ENCODE measurements around the gene LAMP1.

LAMP1 gene

DNA sequence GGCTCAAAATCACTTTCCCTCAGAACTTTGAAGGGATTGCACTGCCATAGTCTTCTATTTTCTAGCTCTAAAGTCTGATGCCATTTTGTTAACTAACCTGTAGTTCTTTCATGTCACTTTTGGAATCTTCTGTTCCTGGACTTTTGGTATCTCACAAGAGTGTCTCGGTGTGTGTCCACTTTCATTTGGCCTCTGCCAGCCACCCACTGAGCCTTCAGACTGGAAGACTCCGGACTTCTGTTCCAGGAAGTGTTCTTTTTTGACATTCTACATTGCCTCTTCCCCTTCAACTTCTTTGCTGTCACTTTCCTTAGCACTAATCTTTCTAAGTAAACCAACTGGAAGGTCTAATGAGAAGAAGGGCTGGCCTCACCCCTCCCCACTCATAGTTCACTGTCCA lies 25.0 kb upstream of the LAMP1 start:
- in situ Hi-C loops (cut with MboI; ENCODE audit: low pct_unique_long_range_greater_than_20kb, low sequenced_read_pairs, unreplicated experiment): no loop called here
- DNase-seq (ENCODE audit: low spot score): no peak
- TF ChIP-seq, protein P1, sequence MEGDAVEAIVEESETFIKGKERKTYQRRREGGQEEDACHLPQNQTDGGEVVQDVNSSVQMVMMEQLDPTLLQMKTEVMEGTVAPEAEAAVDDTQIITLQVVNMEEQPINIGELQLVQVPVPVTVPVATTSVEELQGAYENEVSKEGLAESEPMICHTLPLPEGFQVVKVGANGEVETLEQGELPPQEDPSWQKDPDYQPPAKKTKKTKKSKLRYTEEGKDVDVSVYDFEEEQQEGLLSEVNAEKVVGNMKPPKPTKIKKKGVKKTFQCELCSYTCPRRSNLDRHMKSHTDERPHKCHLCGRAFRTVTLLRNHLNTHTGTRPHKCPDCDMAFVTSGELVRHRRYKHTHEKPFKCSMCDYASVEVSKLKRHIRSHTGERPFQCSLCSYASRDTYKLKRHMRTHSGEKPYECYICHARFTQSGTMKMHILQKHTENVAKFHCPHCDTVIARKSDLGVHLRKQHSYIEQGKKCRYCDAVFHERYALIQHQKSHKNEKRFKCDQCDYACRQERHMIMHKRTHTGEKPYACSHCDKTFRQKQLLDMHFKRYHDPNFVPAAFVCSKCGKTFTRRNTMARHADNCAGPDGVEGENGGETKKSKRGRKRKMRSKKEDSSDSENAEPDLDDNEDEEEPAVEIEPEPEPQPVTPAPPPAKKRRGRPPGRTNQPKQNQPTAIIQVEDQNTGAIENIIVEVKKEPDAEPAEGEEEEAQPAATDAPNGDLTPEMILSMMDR (IDR thresholded peaks at IDR 0.05; ENCODE audit: extremely low read depth, insufficient read depth, missing control alignments): no peak

DNA sequence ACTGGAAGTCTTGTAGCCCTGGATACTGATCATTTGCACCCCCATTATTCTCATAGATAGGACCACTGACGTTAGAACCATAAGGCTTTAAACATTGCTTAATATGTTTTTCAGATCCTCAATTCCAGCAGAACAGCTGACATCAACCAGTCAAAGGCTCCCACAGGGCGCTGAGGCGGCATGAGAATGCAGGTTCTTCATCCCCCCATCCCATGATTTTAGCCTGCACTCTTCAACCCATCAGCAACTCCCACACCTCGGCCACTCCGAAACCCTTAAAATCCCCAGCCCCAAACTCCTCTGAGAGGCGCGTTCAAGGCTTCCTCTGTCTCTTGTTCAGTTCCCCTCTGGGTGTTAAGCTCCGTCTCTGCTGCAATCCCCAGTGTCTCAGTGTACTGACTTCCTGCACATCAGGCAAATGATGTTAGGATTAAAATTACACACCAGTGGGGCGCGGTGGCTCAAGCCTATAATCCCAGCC lies 24.3 kb upstream of the LAMP1 start:
- TF ChIP-seq, protein P1 (IDR thresholded peaks at IDR 0.05; ENCODE audit: extremely low read depth, insufficient read depth, missing control alignments): no peak
- DNase-seq (ENCODE audit: low spot score): no peak
- in situ Hi-C loops (cut with MboI; ENCODE audit: low pct_unique_long_range_greater_than_20kb, low sequenced_read_pairs, unreplicated experiment): no loop called here

DNA sequence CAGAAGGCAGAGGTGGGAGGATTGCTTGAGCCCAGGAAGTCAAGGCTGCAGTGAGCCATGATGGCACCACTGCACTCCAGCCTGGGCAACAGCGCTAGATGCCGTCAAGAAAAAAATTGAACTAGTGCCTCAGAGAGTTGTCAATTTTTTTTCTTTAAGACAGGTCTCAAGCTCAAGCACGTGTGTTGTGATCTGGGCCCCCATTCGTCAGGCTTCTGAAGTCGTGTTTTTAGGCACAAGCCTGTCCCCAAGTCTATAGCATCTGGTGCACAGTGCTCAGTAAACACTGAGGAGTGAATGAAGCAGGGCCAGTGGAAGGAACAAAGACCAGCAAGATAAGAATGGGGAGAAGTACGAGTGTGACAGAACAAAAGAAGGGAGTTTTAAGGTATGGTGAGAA lies 23.7 kb upstream of the LAMP1 start:
- no peak for DNase-seq (ENCODE audit: low spot score)
- TF ChIP-seq, protein P1 (IDR thresholded peaks at IDR 0.05; ENCODE audit: extremely low read depth, insufficient read depth, missing control alignments): no peak
- in situ Hi-C loops (cut with MboI; ENCODE audit: low pct_unique_long_range_greater_than_20kb, low sequenced_read_pairs, unreplicated experiment): no loop called here

DNA sequence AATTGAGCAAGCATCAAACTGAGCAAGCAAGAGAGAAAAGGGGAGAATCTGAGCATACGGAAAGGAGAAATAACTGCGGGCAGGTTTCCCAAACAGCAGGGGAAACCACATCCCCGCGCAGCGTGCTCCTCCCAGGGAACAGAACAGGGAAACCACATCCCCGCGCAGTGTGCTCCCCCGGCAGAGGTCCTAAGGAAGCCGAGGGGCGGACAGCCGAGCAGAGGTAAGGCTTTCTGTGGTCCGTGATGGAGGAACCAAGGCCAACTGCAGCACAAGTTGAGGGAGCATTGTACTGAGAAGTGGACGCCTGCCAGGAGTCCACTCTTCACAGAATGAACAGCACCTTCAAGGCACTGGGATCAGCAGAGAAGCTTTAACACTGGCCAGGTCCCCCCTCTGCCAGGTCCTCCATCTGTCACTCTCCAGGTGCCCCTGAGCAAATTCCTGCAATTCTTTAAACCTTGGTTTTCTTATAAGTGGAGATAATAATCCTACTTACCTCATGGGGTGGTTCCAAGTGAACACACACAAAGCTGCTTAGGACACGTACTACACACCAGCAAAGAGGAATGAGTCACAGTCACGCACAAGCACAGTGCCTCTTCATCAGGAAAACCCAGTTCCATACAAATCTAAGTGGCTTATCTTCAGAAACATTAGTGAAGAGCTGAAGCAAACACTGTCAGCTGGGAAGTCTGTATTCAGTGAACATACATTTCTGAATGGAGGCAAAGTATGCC lies 23.0 kb upstream of the LAMP1 start:
- TF ChIP-seq, protein P1 (IDR thresholded peaks at IDR 0.05; ENCODE audit: extremely low read depth, insufficient read depth, missing control alignments): no peak
- DNase-seq (ENCODE audit: low spot score): no peak
- in situ Hi-C loops (cut with MboI; ENCODE audit: low pct_unique_long_range_greater_than_20kb, low sequenced_read_pairs, unreplicated experiment): no loop called here

DNA sequence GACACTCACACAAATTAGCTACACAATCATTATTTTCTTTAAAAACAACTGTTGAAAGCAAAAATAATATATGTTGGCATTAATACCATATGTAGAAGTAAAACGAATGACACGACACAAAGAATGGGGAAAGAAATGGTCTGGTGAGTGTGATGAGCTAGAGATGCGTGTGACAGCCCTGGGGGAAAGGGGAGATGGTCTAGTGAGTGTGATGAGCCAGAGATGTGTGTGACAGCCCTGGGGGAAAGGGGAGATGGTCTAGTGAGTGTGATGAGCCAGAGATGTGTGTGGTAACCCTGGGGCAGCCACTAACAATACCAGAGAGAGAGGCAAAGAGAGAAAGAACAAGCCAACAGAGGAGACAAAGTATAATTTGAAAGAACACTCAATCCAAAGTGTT lies 22.3 kb upstream of the LAMP1 start:
- in situ Hi-C loops (cut with MboI; ENCODE audit: low pct_unique_long_range_greater_than_20kb, low sequenced_read_pairs, unreplicated experiment): no loop called here
- DNase-seq (ENCODE audit: low spot score): no peak
- TF ChIP-seq, protein P1 (IDR thresholded peaks at IDR 0.05; ENCODE audit: extremely low read depth, insufficient read depth, missing control alignments): no peak

DNA sequence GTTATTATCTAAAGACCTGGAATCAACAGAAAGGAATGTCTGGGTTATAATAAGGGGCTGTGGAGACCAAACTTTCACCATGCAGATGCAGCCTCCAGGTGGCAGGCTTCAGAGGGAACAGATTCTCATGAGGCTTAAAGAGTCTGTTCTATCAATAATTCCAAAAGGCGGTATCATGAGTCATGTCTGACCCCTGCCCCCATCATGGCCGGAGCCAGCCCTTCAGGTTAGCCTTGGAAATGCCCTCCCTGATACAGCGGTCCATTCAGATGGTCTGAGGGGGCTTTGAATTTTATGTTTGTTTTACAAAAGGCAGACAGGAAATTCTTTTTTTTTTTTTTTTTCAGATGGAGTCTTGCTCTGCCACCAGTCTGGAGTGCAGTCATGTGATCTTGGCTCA lies 21.7 kb upstream of the LAMP1 start:
- TF ChIP-seq, protein P1 (IDR thresholded peaks at IDR 0.05; ENCODE audit: extremely low read depth, insufficient read depth, missing control alignments): peak; percentile 46
- peak; percentile 31 for DNase-seq (ENCODE audit: low spot score)
- in situ Hi-C loops (cut with MboI; ENCODE audit: low pct_unique_long_range_greater_than_20kb, low sequenced_read_pairs, unreplicated experiment): no loop called here

All from GM13977 (cell line).